ENCODE measurements around the gene CCDC160.

- TF ChIP-seq LEF1 (IDR thresholded peaks at IDR 0.05; ENCODE audit: borderline replicate concordance) (no peak), BHLHE40 (IDR thresholded peaks at IDR 0.05; ENCODE audit: borderline replicate concordance) (no peak), ARNT (IDR thresholded peaks at IDR 0.05) (no peak), ZNF384 (IDR thresholded peaks at IDR 0.05) (no peak), SP1 (IDR thresholded peaks at IDR 0.05) (no peak), ELF4 (IDR thresholded peaks at IDR 0.05) (no peak), FOXK2 (IDR thresholded peaks at IDR 0.05) (no peak), SUZ12 (IDR thresholded peaks at IDR 0.05) (no peak), FOXM1 (IDR thresholded peaks at IDR 0.05; ENCODE audit: borderline replicate concordance) (no peak), L3MBTL2 (conservative IDR thresholded peaks at IDR 0.05) (no peak), FOXA1 (IDR thresholded peaks at IDR 0.05) (no peak), PKNOX1 (IDR thresholded peaks at IDR 0.05) (no peak), TARDBP (IDR thresholded peaks at IDR 0.05) (no peak), NFRKB (IDR thresholded peaks at IDR 0.05) (no peak)
Measured at GRCh38 chrX:134251241-134251640, 14.3 kb downstream of the CCDC160 start.
